KMS-11 (cell line): ENCODE data around the gene SHC3.

Experiments used
- H2AFZ ChIP-seq: fragments of 200-600 bp; sonication (generic); 2 replicates; pipeline ENCODE4 v1.6.1; 2016; ENCODE audit warnings: antibody characterized with exemption, mixed run types, low read depth
- H3K27ac ChIP-seq: fragments of 200-600 bp; sonication (generic); 2 replicates; pipeline ENCODE4 v1.6.1; 2016; ENCODE audit warnings: mild to moderate bottlenecking, mixed run types
- H3K27me3 ChIP-seq: fragments of 200-600 bp; sonication (generic); 2 replicates; pipeline ENCODE4 v1.6.1; 2017; ENCODE audit warnings: mild to moderate bottlenecking, low read depth, mixed run types, moderate library complexity; ENCODE audit not compliant: insufficient read depth
- H3K36me3 ChIP-seq: fragments of 200-600 bp; sonication (generic); 2 replicates; pipeline ENCODE4 v1.6.1; 2017; ENCODE audit warnings: mild to moderate bottlenecking, mixed run types; ENCODE audit not compliant: insufficient read depth
- H3K4me1 ChIP-seq: fragments of 200-600 bp; sonication (generic); 2 replicates; pipeline ENCODE4 v1.6.1; 2016; ENCODE audit warnings: mild to moderate bottlenecking, low read depth, mixed run types; ENCODE audit not compliant: poor library complexity, severe bottlenecking
- H3K4me2 ChIP-seq: fragments of 200-600 bp; sonication (generic); 2 replicates; pipeline ENCODE4 v1.7.0; 2016; ENCODE audit warnings: mild to moderate bottlenecking, mixed run types
- H3K4me3 ChIP-seq: fragments of 200-600 bp; sonication (generic); IDR thresholded peaks from 2 replicates; pipeline ENCODE4 v1.6.1; 2017; ENCODE audit warnings: low read depth, low read length, mixed read lengths; ENCODE audit not compliant: insufficient read depth
- H3K79me2 ChIP-seq: fragments of 200-600 bp; sonication (generic); 2 replicates; pipeline ENCODE4 v1.6.1; 2016; ENCODE audit warnings: low read depth, mixed run types; ENCODE audit not compliant: insufficient read depth
- H3K9ac ChIP-seq: fragments of 200-600 bp; sonication (generic); 2 replicates; pipeline ENCODE4 v1.6.1; 2016; ENCODE audit warnings: mild to moderate bottlenecking, mixed run types
- H4K20me1 ChIP-seq: fragments of 200-600 bp; sonication (generic); 2 replicates; pipeline ENCODE4 v1.6.1; 2016; ENCODE audit warnings: mild to moderate bottlenecking, mixed run types; ENCODE audit not compliant: insufficient read depth
- CTCF ChIP-seq: fragments of 200-600 bp; sonication (generic); conservative IDR thresholded peaks from 2 replicates; pipeline ENCODE4 v1.6.1; 2017; ENCODE audit warnings: low read depth, mild to moderate bottlenecking, antibody characterized with exemption, low read length, moderate library complexity, mixed read lengths

The SHC3 gene

GRCh38 chr9:89174291-89174690 is 4.3 kb downstream of the SHC3 start:
- no peaks in the 10 kb centered on the region for H3K27me3 ChIP-seq
- no peak overlapping the region for H3K9ac ChIP-seq
- H3K27ac ChIP-seq: no peak overlapping the region
- TF ChIP-seq CTCF: no peak
- no peak overlapping the region for H2AFZ ChIP-seq
- H3K4me2 ChIP-seq: no peak overlapping the region
- no peak overlapping the region for H3K4me3 ChIP-seq
- no peaks in the 10 kb centered on the region for H3K4me1 ChIP-seq
- H3K36me3 ChIP-seq: no peaks in the 10 kb centered on the region
- no peaks in the 10 kb centered on the region for H4K20me1 ChIP-seq
- no peaks in the 10 kb centered on the region for H3K79me2 ChIP-seq

- H3K4me1 ChIP-seq: no peaks in the 10 kb centered on the region
- H3K9ac ChIP-seq: no peak overlapping the region
- H3K27ac ChIP-seq: no peak overlapping the region
- no peaks in the 10 kb centered on the region for H3K36me3 ChIP-seq
- H3K4me2 ChIP-seq: no peak overlapping the region
- H3K4me3 ChIP-seq: no peak overlapping the region
- H4K20me1 ChIP-seq: no peaks in the 10 kb centered on the region
- H2AFZ ChIP-seq: no peak overlapping the region
- H3K27me3 ChIP-seq: no peaks in the 10 kb centered on the region
- no peak for TF ChIP-seq CTCF
- H3K79me2 ChIP-seq: no peaks in the 10 kb centered on the region
Measured at GRCh38 chr9:89173072-89173471, 5.5 kb downstream of the SHC3 start.

- Histone ChIP-seq H3K79me2 (no peaks in the 10 kb centered on the region), H3K27ac (no peak overlapping the region), H4K20me1 (no peaks in the 10 kb centered on the region), H3K4me2 (no peak overlapping the region), H2AFZ (no peak overlapping the region), H3K9ac (no peak overlapping the region), H3K27me3 (no peaks in the 10 kb centered on the region), H3K4me3 (no peak overlapping the region), H3K4me1 (no peaks in the 10 kb centered on the region), H3K36me3 (no peaks in the 10 kb centered on the region)
- TF ChIP-seq CTCF: no peak
Measured at GRCh38 chr9:89172398-89172797, 6.2 kb downstream of the SHC3 start.

- no peaks in the 10 kb centered on the region for H4K20me1 ChIP-seq
- no peaks in the 10 kb centered on the region for H3K27me3 ChIP-seq
- H3K27ac ChIP-seq: no peak overlapping the region
- H2AFZ ChIP-seq: no peak overlapping the region
- no peak overlapping the region for H3K4me2 ChIP-seq
- no peaks in the 10 kb centered on the region for H3K36me3 ChIP-seq
- H3K4me3 ChIP-seq: no peak overlapping the region
- H3K4me1 ChIP-seq: no peaks in the 10 kb centered on the region
- H3K79me2 ChIP-seq: no peaks in the 10 kb centered on the region
- TF ChIP-seq CTCF: no peak
- H3K9ac ChIP-seq: no peak overlapping the region
Measured at GRCh38 chr9:89171693-89172092, 6.9 kb downstream of the SHC3 start.

GRCh38 chr9:89171231-89171630 is 7.4 kb downstream of the SHC3 start:
- Histone ChIP-seq H4K20me1 (no peaks in the 10 kb centered on the region), H3K27ac (no peak overlapping the region), H3K79me2 (no peaks in the 10 kb centered on the region), H3K9ac (no peak overlapping the region), H2AFZ (no peak overlapping the region), H3K4me1 (no peaks in the 10 kb centered on the region), H3K36me3 (no peaks in the 10 kb centered on the region), H3K4me3 (no peak overlapping the region), H3K27me3 (no peaks in the 10 kb centered on the region), H3K4me2 (no peak overlapping the region)
- TF ChIP-seq CTCF: no peak
